GM18505 (cell line): ENCODE data around the gene STAT5B.
A peak's percentile ranks its signal among the peaks of the same experiment; 100 is the strongest.
"Not testable (repeated sequence)": the region's sequence is repeated elsewhere in the genome, so short reads cannot be mapped to it uniquely, and the experiment has no call there.

Experiments
- ATAC-seq: cut with Tn5 transposase; IDR thresholded peaks from one replicate; pipeline ENCODE4 v1.9.1; 2021; ENCODE audit not compliant: unreplicated experiment
- POLR2A ChIP-seq: IDR thresholded peaks from 4 replicates; pipeline ENCODE4 v1.6.1; 2011; ENCODE audit warnings: borderline replicate concordance; ENCODE audit not compliant: insufficient read depth, insufficient read length; ENCODE audit errors: extremely low read depth

STAT5B gene

DNA sequence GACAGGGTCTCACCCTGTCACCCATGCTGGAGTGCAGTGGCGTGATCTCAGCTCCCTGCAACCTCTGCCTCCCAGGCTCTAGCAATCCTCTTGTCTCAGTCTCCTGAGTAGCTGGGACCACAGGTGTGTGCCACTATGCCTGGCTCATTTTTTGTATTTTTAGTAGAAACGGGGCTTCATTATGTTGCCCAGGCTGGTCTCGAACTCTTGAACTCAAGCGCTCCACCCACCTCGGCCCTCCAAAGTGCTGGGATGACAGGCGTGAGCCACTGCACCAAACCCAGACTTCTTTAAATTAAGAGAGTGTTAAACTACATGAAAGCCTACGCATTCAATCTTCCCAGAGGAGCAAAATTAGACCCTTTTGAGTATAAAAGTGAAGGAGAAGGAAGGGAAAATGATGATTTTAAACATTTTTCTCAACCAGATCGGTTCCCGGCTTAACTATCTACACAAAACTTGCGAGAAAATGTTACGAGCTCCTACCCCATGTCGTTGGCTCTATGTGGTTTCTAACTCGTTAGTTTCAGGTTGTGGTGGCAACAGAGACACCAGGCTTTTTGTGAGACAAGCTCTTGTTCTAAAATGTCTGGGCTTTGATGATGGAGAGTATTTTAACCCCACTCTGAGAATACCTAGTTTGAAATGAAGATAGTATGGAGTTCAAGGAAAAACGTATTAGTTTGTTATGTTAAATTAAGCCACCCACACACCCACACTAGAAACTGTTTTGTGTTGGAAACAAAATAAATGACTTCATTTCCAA lies 26.3 kb downstream of the STAT5B start:
- no peak for ATAC-seq
- TF ChIP-seq POLR2A = no peak

DNA sequence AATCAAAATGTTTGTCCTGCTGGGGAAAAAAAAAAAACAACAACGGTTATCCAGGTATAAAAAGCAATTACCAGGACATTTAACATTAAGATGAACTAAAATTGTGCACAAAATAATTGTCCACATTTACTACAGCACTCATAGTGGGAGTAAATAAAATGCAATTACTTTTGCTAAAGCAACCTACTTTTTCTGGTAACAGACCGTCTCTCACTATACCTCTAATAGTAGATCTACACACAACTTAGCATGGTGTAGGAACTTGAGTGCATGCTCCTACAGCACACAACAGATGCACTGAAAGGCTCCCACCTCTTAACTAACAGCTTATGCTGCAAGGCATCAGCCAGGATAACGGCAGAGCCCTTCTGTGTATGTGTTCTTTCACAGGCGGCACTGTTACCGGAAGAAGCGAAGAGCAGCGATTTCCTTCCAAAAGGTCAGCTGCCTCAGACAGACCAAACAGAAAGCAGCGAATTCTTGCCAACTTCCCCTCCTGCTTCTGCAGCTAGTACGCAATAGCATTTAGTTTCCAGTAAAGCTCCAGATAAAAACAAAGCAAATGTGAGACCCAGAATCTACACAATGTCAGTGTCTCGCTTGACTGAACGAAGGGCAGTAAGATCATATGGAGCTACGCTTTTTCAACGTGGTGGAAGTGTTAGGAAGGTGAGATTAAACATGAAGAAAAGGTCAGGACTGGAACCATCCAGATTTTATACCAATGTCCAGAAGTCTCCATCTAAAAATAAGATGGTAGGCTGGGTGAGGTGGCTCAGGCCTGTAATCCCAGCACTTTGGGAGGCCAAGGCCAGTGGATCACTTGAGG lies 27.6 kb downstream of the STAT5B start:
- peak; percentile 87 for ATAC-seq
- peak; percentile 69 for TF ChIP-seq POLR2A

DNA sequence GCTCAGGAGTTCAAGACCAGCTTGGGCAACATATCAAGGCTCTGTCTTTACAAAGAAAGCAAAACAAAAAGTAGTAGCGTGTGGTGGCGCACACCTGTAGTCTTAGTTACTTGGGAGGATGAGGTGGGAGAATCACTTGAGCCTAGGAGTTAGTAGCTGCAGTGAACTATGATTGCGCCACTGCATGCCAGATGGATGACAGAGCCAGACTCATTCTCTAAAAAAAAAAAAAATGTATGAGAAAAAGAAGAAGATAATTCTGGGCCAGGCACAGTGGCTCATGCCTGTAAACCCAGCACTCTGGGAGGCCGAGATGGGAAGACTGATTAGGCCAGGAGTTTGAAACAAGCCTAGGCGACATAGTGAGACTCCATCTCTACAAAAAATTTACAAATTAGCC lies 28.5 kb downstream of the STAT5B start:
- TF ChIP-seq POLR2A = no peak
- no peak for ATAC-seq

GRCh38 chr17:42246515-42246914 lies 29.7 kb downstream of the STAT5B start:
- no peak for ATAC-seq
- TF ChIP-seq POLR2A = no peak

DNA sequence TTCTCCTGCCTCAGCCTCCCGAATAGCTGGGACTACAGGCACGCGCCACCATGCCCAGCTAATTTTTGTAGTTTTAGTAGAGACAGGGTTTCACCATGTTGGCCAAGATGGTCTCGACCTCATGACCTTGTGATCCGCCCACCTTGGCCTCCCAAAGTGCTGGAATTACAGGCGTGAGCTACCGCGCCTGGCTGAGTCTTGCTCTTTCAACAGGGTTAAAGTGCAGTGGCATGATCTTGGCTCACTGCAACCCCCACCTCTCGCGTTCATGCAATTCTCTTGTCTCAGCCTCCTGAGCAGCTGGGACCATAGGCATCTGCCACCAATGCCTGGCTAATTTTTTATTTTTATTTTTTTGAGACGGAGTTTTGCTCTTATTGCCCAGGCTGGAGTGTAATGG lies 31.0 kb downstream of the STAT5B start:
- ATAC-seq = not testable (repeated sequence)

- not testable (repeated sequence) for ATAC-seq
Observed at GRCh38 chr17:42244116-42244515, 32.1 kb downstream of the STAT5B start.

- no peak for TF ChIP-seq POLR2A
- no peak for ATAC-seq
Observed at GRCh38 chr17:42243493-42243982, 32.7 kb downstream of the STAT5B start.

DNA sequence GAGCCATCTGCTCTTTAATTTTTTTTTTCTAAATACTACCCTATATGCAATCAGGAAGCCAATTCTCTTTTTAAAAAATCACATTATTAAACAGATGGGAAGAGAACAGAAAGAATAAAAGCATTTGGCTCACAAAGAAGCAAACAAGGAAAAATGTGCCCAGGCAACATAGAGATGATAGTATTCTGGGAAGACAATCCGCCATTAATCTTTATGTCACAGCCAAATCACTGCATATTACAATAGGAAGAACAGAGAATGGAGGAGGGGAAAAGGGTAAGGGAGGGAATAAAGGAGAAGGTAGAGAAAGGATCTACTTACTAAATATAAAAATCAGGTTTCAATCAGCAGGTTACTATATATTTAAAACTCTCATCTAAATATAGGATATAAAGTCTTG lies 34.3 kb downstream of the STAT5B start:
- TF ChIP-seq POLR2A = no peak
- ATAC-seq = no peak

DNA sequence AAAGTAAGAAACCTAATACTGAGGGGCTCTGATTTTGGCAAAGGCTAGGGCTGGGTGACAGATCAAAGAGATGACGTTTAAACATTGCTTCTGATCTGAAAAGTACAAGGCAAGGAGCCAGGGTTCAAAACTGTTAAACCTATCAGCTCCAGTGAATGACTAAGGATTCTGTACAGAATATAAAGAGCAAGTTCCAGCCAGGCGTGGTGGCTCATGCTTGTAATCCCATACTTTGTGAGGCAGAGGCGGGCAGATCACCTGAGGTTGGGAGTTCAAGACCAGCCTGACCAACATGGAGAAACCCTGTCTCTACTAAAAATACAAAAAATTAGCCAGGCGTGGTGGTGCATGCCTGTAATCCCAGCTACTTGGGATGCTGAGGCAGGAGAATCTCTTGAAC lies 35.3 kb downstream of the STAT5B start:
- not testable (repeated sequence) for ATAC-seq

DNA sequence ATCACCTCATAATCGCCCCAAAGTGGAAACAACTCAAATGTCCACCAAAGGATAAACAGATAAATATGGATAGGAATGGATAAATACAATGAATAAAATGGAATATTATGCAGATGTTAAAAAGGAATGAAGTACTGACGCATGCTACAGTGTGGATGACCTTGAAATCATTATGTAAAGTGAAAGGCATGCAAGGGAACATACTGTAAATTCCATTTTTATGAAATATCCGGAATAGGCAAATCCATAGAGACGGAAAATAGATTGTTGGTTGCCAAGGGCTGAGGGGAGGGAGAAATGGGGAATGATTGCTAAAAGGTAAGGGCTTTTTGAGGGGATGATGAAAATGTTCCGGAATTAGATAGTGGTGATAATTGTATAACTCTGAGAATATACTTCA lies 36.0 kb downstream of the STAT5B start:
- no peak for ATAC-seq
- no peak for TF ChIP-seq POLR2A

DNA sequence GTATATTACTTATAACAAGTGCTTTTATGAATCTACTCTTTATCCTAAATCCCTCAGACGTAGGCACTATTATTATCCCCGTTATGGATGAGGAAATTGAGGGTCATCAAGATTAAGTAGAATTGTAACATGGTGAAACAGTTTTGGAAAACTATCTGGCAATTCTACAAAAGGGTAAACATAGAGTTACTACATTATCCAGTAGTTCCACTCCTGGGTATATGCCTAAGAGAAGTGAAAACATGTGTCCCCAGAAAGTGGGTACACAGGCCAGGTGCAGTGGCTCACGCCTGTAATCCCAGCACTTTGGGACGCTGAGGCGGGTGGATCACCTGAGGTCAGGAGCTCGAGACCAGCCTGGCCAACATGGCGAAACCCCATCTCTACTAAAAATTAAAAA lies 36.6 kb downstream of the STAT5B start:
- ATAC-seq = not testable (repeated sequence)

DNA sequence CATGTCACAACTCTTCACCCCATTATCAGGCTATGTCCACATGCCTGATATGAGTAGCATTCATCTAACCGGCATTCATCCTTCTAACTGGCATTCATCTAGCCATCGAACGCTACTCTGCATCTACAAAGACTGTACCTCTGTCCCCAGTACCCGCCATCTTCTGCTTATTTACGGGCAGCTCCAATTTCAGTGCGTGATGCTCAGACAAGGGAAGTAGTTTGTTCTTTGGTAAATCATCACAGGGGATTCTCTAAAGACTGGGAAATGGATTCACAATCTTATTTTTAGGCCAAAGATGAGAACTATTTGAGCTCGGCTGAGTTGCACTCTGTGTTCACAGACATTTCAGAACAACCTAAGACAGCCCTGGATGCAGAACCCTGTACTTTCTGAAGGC lies 39.4 kb downstream of the STAT5B start:
- TF ChIP-seq POLR2A = no peak
- no peak for ATAC-seq

- TF ChIP-seq POLR2A = no peak
- no peak for ATAC-seq
Observed at GRCh38 chr17:42233994-42234393, 42.2 kb downstream of the STAT5B start.

DNA sequence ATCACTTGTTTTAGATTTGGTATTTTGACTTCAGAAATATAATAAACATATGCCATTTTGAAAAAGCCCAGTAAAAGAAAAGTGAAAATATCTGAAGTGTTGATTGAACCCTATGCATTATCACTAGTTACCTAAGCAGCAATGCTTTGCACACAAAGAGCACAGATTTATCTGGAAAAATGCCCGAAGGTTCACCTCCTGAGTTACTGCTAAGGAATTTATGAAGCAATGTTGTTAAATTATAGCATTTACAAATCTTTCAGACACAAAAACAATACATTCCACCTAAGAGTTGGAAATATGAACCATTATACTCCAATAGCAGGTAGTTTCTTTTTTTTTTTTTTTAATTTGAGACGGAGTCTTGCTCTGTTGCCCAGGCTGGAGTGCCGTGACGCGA lies 43.0 kb downstream of the STAT5B start:
- no peak for ATAC-seq
- no peak for TF ChIP-seq POLR2A
